ENCODE data around the gene CENPX.

CENPX gene

DNA sequence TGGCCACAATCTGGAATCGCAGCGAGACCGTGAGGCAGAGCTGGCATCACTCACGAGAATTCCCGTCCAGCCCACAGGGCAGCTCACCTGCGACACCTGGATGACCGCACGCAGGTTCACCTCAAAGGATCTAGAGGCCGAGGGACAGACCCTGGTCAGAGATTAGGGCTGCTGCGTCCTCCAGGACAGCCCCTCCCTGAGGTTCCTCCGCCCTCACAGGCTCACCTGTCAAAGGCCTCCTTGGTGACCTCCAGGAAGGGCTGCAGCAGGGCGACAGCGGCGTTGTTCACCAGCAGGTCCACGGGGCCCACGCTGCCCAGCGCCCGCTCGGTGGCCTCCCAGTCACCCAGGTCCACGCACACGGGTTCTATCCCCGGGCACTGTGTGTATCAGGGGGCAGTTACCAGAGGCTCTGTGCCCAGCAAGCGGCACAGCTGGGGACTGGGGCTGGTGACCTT, 14.0 kb upstream of the CENPX start:
- FAIRE-seq = peak; percentile 20
- no peak for DNase-seq (ENCODE audit: insufficient read length, low spot score)
- TF ChIP-seq TAF1 (IDR thresholded peaks at IDR 0.05; ENCODE audit: low read depth, low read length) = no peak
- no peak for TF ChIP-seq POLR2AphosphoS5 (IDR thresholded peaks at IDR 0.05; ENCODE audit: low read depth, low read length)
- no peak for TF ChIP-seq PAX5 (IDR thresholded peaks at IDR 0.05; ENCODE audit: insufficient read depth, low read length, severe bottlenecking)
- TF ChIP-seq POU2F2 (IDR thresholded peaks at IDR 0.05; ENCODE audit: low read depth, low read length) = no peak
- TF ChIP-seq SPI1 (IDR thresholded peaks at IDR 0.05; ENCODE audit: low read depth, low read length) = no peak
- no peak for TF ChIP-seq POLR2A (IDR thresholded peaks at IDR 0.05; ENCODE audit: low read depth, low read length)

DNA sequence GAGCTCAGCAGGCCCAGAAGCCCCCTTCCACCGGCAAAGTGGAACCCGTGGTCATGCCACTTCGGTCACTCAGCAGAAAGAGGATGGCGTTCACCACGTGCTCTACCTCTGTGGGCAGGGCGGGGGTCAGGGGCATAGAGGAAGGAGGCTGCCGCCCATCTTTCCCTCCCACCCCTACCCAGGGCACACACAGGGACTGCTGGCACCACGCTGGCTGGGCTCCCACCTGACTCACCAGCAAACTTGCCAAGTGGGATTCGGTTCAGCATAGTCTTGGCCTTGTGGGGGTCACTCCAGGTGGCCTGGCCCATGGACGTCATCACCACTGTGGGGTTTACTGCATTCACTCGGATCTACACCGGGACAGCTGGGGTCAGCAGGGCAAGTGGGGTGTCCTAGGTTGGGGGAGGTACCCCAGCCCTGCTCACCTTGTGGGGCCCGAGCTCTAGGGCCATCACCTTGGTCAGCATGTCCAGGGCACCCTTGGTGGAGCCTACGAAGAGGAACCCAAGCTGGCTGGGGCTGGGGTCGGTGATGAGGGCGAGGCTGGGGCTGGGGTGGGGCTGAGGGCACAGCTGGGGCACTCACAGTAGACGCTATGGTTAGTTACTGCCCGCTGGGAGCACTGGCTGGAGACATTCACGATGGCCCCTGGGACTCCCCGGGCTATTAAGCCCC, 13.4 kb upstream of the CENPX start:
- no peak for FAIRE-seq
- no peak for DNase-seq (ENCODE audit: insufficient read length, low spot score)
- TF ChIP-seq TAF1 (IDR thresholded peaks at IDR 0.05; ENCODE audit: low read depth, low read length) = no peak
- TF ChIP-seq SPI1 (IDR thresholded peaks at IDR 0.05; ENCODE audit: low read depth, low read length) = no peak

DNA sequence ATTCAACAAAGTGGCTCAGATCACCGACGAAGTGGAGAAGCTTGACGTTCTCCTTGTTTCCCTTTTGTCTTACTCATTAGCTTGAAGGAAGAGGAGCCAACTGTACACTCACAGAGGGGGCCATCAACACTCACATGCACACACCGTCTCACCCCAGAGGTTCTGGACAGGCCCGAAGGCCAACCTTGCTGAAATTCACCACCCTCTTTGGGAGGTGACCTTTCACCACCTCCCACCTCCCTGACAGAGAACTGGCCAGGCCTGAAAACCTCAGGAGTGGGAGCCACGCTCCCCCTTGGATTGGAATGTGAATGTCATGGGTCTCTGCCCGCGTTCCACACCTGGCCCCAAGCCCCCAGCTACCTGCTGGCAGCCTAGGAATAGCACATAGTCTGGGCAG, 12.8 kb upstream of the CENPX start:
- FAIRE-seq (no peak), DNase-seq (ENCODE audit: insufficient read length, low spot score) (no peak)
- TF ChIP-seq TAF1 (IDR thresholded peaks at IDR 0.05; ENCODE audit: low read depth, low read length) = no peak
- TF ChIP-seq POLR2A (IDR thresholded peaks at IDR 0.05; ENCODE audit: low read depth, low read length) = no peak
- TF ChIP-seq PAX5 (IDR thresholded peaks at IDR 0.05; ENCODE audit: insufficient read depth, low read length, severe bottlenecking) = no peak
- TF ChIP-seq SPI1 (IDR thresholded peaks at IDR 0.05; ENCODE audit: low read depth, low read length) = no peak
- no peak for TF ChIP-seq POLR2AphosphoS5 (IDR thresholded peaks at IDR 0.05; ENCODE audit: low read depth, low read length)
- TF ChIP-seq POU2F2 (IDR thresholded peaks at IDR 0.05; ENCODE audit: low read depth, low read length) = no peak

DNA sequence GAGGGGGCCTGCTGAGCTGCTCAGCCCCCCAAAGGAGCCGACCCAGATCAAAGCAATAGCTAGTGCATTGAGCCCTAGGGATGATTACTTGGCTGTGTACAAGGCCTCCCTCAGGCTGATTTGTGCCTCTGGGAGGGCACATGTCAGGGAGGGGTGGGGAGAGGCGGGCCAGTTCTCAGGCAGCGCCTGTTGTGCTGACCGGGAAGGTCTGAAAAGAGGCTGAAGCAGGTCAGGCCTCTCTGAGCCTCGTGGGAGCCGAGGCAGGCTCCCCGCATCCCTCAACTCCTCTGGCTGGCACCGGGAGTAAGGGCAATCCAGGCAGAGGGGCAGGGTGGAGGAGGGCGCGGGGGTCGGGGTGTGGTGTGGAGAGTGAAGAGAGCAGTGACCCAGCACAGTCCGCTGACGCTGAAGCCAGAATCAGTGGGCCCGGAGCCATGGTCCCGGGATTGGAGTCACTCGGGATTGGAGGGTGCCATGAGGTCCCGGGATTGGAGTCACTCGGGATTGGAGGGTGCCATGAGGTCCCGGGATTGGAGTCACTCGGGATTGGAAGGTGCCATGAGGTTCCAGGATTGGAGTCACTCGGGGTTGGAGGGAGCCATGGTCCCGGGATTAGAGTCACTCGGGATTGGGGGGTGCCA, 11.8 kb upstream of the CENPX start:
- TF ChIP-seq TAF1 (IDR thresholded peaks at IDR 0.05; ENCODE audit: low read depth, low read length) (no peak), PAX5 (IDR thresholded peaks at IDR 0.05; ENCODE audit: insufficient read depth, low read length, severe bottlenecking) (no peak), POU2F2 (IDR thresholded peaks at IDR 0.05; ENCODE audit: low read depth, low read length) (no peak), POLR2AphosphoS5 (IDR thresholded peaks at IDR 0.05; ENCODE audit: low read depth, low read length) (no peak), POLR2A (IDR thresholded peaks at IDR 0.05; ENCODE audit: low read depth, low read length) (no peak), SPI1 (IDR thresholded peaks at IDR 0.05; ENCODE audit: low read depth, low read length) (no peak)
- FAIRE-seq (no peak), DNase-seq (ENCODE audit: insufficient read length, low spot score) (no peak)

DNA sequence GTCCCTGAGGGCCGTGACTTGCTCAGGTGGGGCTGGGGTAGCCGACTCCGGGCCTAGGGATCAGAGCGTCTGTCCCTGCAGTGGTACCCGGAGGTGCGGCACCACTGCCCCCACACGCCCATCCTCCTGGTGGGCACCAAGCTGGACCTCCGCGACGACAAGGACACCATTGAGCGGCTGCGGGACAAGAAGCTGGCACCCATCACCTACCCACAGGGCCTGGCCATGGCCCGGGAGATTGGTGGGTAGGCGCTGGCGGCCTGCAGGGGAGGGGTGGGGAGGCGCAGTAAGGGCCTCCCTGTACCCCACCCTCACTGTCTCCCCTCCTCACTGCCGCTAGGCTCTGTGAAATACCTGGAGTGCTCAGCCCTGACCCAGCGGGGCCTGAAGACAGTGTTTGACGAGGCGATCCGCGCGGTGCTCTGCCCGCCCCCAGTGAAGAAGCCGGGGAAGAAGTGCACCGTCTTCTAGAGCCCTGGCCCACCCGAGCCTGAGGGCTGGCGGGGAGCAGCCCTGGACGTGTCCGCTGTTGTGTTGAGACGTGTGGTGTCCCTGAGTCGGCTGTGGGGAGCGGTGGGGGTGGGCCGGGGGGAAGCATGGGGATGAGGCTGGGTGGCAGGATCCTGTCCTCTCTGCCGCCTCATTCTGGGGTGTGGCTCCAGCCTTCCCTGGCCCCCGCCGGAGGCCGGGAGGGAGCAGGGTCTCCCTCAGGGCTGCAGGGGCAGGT, 10.8 kb upstream of the CENPX start:
- DNase-seq (ENCODE audit: insufficient read length, low spot score) = no peak
- TF ChIP-seq POU2F2 (IDR thresholded peaks at IDR 0.05; ENCODE audit: low read depth, low read length) (no peak), POLR2A (IDR thresholded peaks at IDR 0.05; ENCODE audit: low read depth, low read length) (no peak), TAF1 (IDR thresholded peaks at IDR 0.05; ENCODE audit: low read depth, low read length) (no peak), POLR2AphosphoS5 (IDR thresholded peaks at IDR 0.05; ENCODE audit: low read depth, low read length) (no peak), PAX5 (IDR thresholded peaks at IDR 0.05; ENCODE audit: insufficient read depth, low read length, severe bottlenecking) (no peak), SPI1 (IDR thresholded peaks at IDR 0.05; ENCODE audit: low read depth, low read length) (no peak)
- FAIRE-seq = no peak

DNA sequence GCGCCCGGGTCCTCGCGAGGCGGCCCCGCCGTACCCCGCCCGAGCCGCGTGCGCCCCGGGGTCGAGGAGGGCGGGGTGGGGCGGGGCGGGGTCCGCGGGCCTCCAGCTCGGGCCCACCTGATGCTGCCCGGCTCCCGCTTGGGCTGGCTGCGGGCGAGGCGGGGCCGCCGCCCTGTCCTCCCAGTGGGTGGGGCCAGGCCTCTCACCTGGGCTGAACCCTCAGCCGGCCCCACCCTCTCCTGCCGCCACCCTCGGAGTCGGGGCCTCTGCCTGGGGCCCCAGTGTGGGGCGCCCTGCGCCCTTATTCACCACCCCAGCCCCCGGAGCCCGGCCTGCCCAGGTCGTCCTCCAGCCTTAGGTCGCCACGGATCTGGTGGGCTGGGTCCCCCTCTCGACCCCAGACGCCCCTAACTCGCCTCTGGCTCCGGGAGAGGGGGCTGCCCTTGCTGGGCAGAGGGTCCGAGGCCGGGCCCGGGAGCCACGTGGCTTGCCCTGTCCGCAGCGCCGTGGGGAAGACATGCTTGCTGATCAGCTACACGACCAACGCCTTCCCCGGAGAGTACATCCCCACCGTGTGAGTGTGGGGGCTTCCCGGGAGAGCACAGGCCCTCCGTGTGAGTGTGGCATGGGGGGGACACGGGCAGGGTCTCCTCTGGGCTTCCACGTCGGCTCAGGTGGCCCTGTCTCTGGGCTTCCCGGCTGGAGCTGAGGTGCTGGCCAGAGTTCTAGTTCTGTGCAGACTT, 9.4 kb upstream of the CENPX start:
- TF ChIP-seq PAX5 (IDR thresholded peaks at IDR 0.05; ENCODE audit: insufficient read depth, low read length, severe bottlenecking) (no peak), SPI1 (IDR thresholded peaks at IDR 0.05; ENCODE audit: low read depth, low read length) (no peak), POLR2AphosphoS5 (IDR thresholded peaks at IDR 0.05; ENCODE audit: low read depth, low read length) (no peak), POU2F2 (IDR thresholded peaks at IDR 0.05; ENCODE audit: low read depth, low read length) (no peak), TAF1 (IDR thresholded peaks at IDR 0.05; ENCODE audit: low read depth, low read length) (no peak), POLR2A (IDR thresholded peaks at IDR 0.05; ENCODE audit: low read depth, low read length) (no peak)
- FAIRE-seq (peak; percentile 65), DNase-seq (ENCODE audit: insufficient read length, low spot score) (peak; percentile 64)

DNA sequence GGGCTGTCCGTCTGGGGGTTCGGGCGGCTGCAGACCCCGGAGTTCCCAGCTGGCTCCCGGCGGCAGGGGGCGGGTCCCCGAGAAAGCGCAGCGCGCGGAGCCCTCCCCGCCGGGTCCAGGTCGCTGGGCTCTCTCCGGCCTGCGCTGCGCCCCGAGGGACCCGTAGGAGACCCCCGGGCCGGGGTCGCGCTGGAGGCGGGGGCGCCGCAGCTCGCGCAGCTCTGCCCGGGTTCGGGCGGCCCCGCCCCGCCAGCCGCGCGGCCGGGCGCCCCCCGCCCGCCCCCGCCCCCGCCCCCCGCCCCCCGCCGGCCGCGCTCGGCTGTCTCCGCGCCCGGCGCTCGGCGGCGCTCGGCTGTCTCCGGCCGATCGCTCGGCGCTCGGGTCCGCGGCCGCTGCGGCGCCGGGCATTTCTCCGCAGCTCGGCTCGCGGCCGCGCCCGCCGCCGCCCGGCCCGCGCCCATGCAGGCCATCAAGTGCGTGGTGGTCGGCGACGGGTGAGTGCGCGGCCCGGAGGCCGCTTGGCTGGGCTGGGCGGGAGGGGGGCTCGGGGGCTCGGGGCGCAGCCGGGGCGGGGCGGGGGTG, 8.7 kb upstream of the CENPX start, which contains the start of gene RAC3:
Gene RAC3, plus strand, starts transcription at position 376 of the 582 bp plus-strand sequence. Its CDS starts 84 bp downstream, at position 460.
- TF ChIP-seq TAF1 (IDR thresholded peaks at IDR 0.05; ENCODE audit: low read depth, low read length) = no peak
- no peak for TF ChIP-seq PAX5 (IDR thresholded peaks at IDR 0.05; ENCODE audit: insufficient read depth, low read length, severe bottlenecking)
- no peak for TF ChIP-seq SPI1 (IDR thresholded peaks at IDR 0.05; ENCODE audit: low read depth, low read length)
- TF ChIP-seq POLR2A (IDR thresholded peaks at IDR 0.05; ENCODE audit: low read depth, low read length) = no peak
- no peak for TF ChIP-seq POU2F2 (IDR thresholded peaks at IDR 0.05; ENCODE audit: low read depth, low read length)
- no peak for TF ChIP-seq POLR2AphosphoS5 (IDR thresholded peaks at IDR 0.05; ENCODE audit: low read depth, low read length)
- FAIRE-seq (peak; percentile 20), DNase-seq (ENCODE audit: insufficient read length, low spot score) (peak; percentile 73)

DNA sequence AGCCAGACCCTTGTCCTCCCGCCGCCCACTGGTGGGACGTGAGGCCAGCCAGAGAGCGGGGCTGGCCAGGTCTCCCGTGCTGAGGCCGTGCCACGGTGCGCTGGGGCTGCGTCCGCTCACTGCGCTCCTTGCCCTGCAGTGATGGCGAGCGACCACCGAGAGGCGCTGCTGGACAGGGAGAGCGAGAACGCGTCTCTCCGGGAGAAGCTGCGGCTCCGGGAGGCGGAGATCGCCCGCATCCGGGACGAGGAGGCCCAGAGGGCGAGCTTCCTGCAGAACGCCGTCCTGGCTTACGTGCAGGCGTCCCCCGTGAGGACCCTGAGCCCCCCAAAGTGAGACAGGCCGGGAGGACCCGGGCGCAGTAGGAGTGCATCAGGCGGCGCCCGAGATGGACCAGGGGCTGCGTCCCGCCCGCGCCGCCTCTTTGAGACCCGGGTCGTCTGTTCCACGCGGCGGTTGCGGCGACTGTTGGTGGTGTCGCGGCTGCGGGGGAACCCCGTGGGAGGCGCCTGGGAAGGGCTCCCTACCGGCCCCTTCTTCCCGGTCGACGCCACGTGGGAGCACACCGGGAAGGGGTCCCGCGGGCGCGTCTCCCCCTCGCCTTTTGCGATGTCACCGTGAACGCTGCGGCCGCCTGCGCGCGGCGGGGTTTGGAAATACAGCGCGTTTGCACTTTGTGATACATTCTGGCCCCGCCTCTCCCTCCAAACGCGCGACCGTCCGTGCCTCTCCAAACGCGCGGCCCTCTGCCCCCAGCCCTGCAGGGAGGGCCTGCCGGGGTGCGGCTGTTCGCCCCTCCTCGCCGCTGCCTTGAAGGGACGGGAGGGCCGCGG, 8.0 kb upstream of the CENPX start:
- TF ChIP-seq POLR2AphosphoS5 (IDR thresholded peaks at IDR 0.05; ENCODE audit: low read depth, low read length) = no peak
- no peak for TF ChIP-seq TAF1 (IDR thresholded peaks at IDR 0.05; ENCODE audit: low read depth, low read length)
- TF ChIP-seq PAX5 (IDR thresholded peaks at IDR 0.05; ENCODE audit: insufficient read depth, low read length, severe bottlenecking) = no peak
- TF ChIP-seq POLR2A (IDR thresholded peaks at IDR 0.05; ENCODE audit: low read depth, low read length) = no peak
- TF ChIP-seq POU2F2 (IDR thresholded peaks at IDR 0.05; ENCODE audit: low read depth, low read length) = no peak; the same call in 1 of the 2 replicates
- no peak for TF ChIP-seq SPI1 (IDR thresholded peaks at IDR 0.05; ENCODE audit: low read depth, low read length)
- peak; percentile 94 for FAIRE-seq
- DNase-seq (ENCODE audit: insufficient read length, low spot score) = peak; percentile 92

Data from GM12891 (cell line).